ENCODE results near the gene MYO9B.

MYO9B gene

DNA sequence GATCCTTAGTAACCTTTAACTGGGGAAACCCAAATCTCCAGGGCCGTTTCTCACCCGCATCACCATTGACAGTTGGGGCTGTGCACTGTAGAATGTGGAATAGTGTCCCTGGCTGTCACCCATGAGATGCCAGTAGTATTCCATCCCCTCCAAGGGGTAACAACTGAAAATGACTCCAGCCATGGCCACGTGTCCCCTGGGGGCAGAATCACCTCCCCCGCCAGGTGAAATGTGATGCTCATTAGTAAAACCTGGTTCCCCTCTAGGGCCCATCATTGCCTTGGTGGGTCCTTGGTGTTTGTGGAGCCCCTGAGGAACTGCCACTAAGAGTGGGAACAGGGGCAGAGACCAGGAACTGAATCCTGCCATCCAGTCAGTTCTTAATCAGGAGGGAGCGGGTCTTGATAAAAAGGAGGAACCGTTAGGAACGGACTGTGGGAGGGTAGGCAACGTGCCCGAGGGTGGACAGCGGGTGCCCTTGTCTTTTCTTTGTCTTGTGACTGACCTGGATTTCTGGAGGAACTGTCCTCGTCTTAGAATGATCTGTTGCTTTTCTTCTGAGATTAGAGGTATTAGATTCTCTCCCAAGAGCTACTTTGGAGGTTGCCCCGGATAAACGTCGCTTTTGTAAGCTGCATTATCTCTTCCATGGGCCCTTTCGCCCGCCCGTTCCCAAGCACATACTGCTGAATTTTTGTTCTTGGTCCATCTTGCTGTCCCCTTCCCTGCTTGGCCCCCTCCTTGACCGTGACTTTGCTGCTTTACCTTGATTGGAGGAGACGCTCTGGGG lies 3.5 kb downstream of the MYO9B start:
- TF ChIP-seq CTCF (IDR thresholded peaks at IDR 0.05; ENCODE audit: poor library complexity, severe bottlenecking), result no peak
- DNase-seq (ENCODE audit: low spot score) (no peak), ATAC-seq (ENCODE audit: low read depth) (no peak)
- Histone ChIP-seq H3K36me3 (ENCODE audit: low read depth) (no peaks in the 10 kb centered on the region), H3K4me3 (ENCODE audit: severe bottlenecking) (peak overlapping the region; percentile 9), H3K27me3 (ENCODE audit: insufficient read depth, poor library complexity, severe bottlenecking) (no peaks in the 10 kb centered on the region), H3K27ac (ENCODE audit: poor library complexity, severe bottlenecking) (peak overlapping the region; percentile 92), H3K9me3 (ENCODE audit: severe bottlenecking) (no peaks in the 10 kb centered on the region), H3K4me1 (ENCODE audit: insufficient read depth, poor library complexity, severe bottlenecking) (peaks cover 17% of the 10 kb centered on the region)

- DNase-seq (ENCODE audit: low spot score), result peak; percentile 90
- ATAC-seq (ENCODE audit: low read depth), result peak; percentile 87
- Histone ChIP-seq H3K4me1 (ENCODE audit: insufficient read depth, poor library complexity, severe bottlenecking) (peaks cover 17% of the 10 kb centered on the region), H3K9me3 (ENCODE audit: severe bottlenecking) (no peaks in the 10 kb centered on the region), H3K4me3 (ENCODE audit: severe bottlenecking) (peak overlapping the region; percentile 9), H3K27ac (ENCODE audit: poor library complexity, severe bottlenecking) (peak overlapping the region; percentile 92), H3K36me3 (ENCODE audit: low read depth) (no peaks in the 10 kb centered on the region), H3K27me3 (ENCODE audit: insufficient read depth, poor library complexity, severe bottlenecking) (no peaks in the 10 kb centered on the region)
- TF ChIP-seq CTCF (IDR thresholded peaks at IDR 0.05; ENCODE audit: poor library complexity, severe bottlenecking), result peak; percentile 71
These were observed 4.3 kb downstream of the MYO9B start for GRCh38 chr19:17079710-17080439.

DNA sequence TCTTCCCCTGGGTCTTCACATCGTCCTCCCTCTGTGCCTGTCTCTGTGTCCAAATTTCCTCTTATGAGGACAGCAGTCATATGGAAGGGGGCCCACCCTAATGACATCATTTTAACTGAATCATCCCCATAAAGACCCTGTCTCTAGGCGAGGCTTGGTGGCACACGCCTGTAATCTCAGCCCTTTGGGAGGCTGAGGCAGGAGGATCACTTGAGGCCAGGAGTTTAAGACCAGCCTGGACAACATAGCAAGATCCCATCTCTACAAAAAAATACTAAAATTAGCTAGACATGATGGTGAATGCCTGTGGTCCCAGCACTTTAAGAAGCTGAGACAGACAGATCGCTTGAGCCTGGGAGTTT lies 4.8 kb downstream of the MYO9B start:
- Histone ChIP-seq H3K36me3 (ENCODE audit: low read depth) (no peaks in the 10 kb centered on the region), H3K4me1 (ENCODE audit: insufficient read depth, poor library complexity, severe bottlenecking) (peaks cover 17% of the 10 kb centered on the region), H3K27ac (ENCODE audit: poor library complexity, severe bottlenecking) (peak overlapping the region; percentile 92), H3K9me3 (ENCODE audit: severe bottlenecking) (no peaks in the 10 kb centered on the region), H3K27me3 (ENCODE audit: insufficient read depth, poor library complexity, severe bottlenecking) (no peaks in the 10 kb centered on the region), H3K4me3 (ENCODE audit: severe bottlenecking) (no peak overlapping the region)
- DNase-seq (ENCODE audit: low spot score), result no peak
- TF ChIP-seq CTCF (IDR thresholded peaks at IDR 0.05; ENCODE audit: poor library complexity, severe bottlenecking), result peak; percentile 41
- ATAC-seq (ENCODE audit: low read depth), result no peak

- H3K36me3 ChIP-seq (ENCODE audit: low read depth), result no peaks in the 10 kb centered on the region
- H3K27ac ChIP-seq (ENCODE audit: poor library complexity, severe bottlenecking), result no peak overlapping the region
- H3K27me3 ChIP-seq (ENCODE audit: insufficient read depth, poor library complexity, severe bottlenecking), result no peaks in the 10 kb centered on the region
- no peak for TF ChIP-seq CTCF (IDR thresholded peaks at IDR 0.05; ENCODE audit: poor library complexity, severe bottlenecking)
- ATAC-seq (ENCODE audit: low read depth), result no peak
- H3K4me3 ChIP-seq (ENCODE audit: severe bottlenecking), result no peak overlapping the region
- peaks cover 14% of the 10 kb centered on the region for H3K4me1 ChIP-seq (ENCODE audit: insufficient read depth, poor library complexity, severe bottlenecking)
- no peak for DNase-seq (ENCODE audit: low spot score)
- H3K9me3 ChIP-seq (ENCODE audit: severe bottlenecking), result no peaks in the 10 kb centered on the region
These were observed 6.4 kb downstream of the MYO9B start for GRCh38 chr19:17081672-17082630.

Data from RWPE2 (cell line).